ENCODE data around the gene SCD5.

GRCh38 chr4:82758701-82759685 is 39.6 kb downstream of the SCD5 start:
- TF ChIP-seq CTCF (IDR thresholded peaks at IDR 0.05; ENCODE audit: insufficient read depth, low read length) (no peak), POLR2AphosphoS5 (IDR thresholded peaks at IDR 0.05; ENCODE audit: low read depth) (no peak)

Measured in HL-60 (cell line).